Left renal cortex interstitium (tissue), 4 donors: ENCODE data around the gene NAP1L1. TPM values are rescaled to one million over a fixed set of nuclear protein-coding genes. Genes with fewer than 3 reads are reported as not detected.
"Not testable (repeated sequence)": the region's sequence is repeated elsewhere in the genome, so short reads cannot be mapped to it uniquely, and the experiment has no call there.

ENCODE experiments used
- DNase-seq, 4 donors: peaks; one replicate each; pipeline ENCODE4 v3.0.0-alpha.2; 2013; ENCODE audit warnings: low read depth in 4 of 4, low spot score in 2 of 4, missing footprints in 1 of 4
- polyA plus RNA-seq, 4 donors: library from polyadenylated mRNA; unstranded; fragments of 120-200 nt; gene quantifications; one replicate each; pipeline ENCODE4 v1.2.1, GENCODE V29; 2013; ENCODE audit not compliant: insufficient read length in 4 of 4

NAP1L1 gene
- polyA plus RNA-seq, 4 donors = 786 to 1,012 (median 875) TPM

DNA sequence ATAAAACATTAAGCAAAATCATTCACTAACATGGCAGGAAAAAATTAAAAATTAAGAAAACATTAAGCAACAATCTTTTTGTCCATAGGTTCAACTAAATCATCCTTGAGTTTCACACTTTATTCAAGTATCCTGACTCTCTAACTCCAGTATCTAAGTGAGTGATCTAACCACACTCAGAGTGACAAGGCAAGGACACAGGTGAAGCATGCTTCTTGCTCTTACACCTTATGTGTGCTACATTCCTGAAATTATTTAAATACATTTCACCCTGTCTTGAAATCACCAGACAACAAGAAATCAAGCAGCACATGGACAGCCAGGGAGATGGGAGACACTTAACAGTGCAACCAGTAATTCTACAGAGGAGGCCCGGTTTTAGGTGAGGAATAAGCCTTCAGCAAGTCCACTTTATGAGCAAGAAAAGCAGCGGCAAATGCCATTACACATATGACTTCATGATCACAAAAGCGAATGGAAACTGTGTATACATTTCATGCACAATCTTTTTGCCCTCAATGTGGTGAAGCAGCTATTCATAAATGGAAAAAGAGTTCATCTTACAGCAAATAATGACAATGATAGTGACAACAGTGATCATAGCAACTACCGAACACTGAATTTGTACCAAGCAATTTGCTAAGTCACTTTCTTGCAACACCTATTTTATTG is 90.3 kb downstream of the NAP1L1 start:
- DNase-seq = no peak

GRCh38 chr12:75991753-75992152 is 92.7 kb downstream of the NAP1L1 start:
- no peak for DNase-seq

DNA sequence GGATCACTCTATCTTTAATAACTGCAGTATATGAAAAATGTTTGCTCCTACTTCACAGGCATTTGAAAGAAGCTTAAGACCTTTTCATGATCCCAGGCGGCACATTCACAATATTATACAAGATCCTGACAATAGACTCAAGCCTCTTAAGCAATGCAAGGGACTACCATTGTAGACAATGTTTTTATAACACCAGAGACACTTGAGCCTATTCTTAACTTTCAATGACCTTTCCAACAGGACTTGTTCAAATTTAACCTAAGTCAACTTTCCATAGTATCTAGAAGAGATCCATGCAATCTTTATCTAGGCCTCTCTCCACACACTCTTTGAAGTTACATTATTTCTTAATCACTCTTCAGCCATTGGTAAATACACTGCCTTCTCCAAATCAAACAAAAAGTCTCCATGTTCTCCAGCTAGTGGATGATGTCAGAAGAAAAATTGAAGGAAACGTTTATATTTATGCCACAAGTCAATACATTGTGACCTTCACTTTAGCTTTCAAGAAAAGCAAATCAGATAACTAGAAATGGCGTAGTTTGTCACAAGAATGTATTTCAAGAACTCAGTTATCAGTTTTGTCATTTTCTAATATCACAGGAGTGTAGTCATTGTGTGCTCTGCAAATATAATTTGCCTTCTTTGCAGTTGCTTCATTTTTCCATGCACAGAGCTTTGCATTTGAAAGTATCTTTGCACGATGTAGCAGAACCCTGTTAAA is 94.1 kb downstream of the NAP1L1 start:
- no peak for DNase-seq

GRCh38 chr12:75987709-75988108 is 96.8 kb downstream of the NAP1L1 start:
- not testable (repeated sequence) for DNase-seq

Other genes starting within 250 kb of the NAP1L1 start
- gene PHLDA1, start 52.9 kb downstream of the NAP1L1 start, polyA plus RNA-seq = 10 to 100 TPM; 32.7 to 44.7 (median 38.2) TPM